Tibial artery (tissue), 4 donors: Measurements from ENCODE around the gene OGFR.
A peak's percentile ranks its signal among the peaks of the same experiment; 100 is the strongest.

Experiments
- DNase-seq, 2 donors: peaks; one replicate each; pipeline ENCODE4 v3.0.0-alpha.2; 2019
- H3K27ac ChIP-seq, 2 donors: fragments of 200-600 bp; sonication (generic) in 1 of 2; 1 replicate in 1 of 2; 2 replicates in 1 of 2; pipeline ENCODE4 v1.5.1; 2018 to 2019; ENCODE audit warnings: mild to moderate bottlenecking in 1 of 2
- H3K27me3 ChIP-seq, 2 donors: fragments of 200-600 bp; sonication (generic) in 1 of 2; one replicate each; pipeline versions ENCODE4 v1.5.1 to v1.6.0; 2016 to 2019
- H3K36me3 ChIP-seq, 3 donors: fragments of 200-600 bp; sonication (generic) in 2 of 3; one replicate each; pipeline ENCODE4 v1.5.1; 2016 to 2019; ENCODE audit warnings: mild to moderate bottlenecking in 2 of 3
- H3K4me1 ChIP-seq, 4 donors: fragments of 200-600 bp; sonication (generic) in 2 of 4; 1 replicate in 3 of 4; 2 replicates in 1 of 4; pipeline ENCODE4 v1.5.1; 2016 to 2019
- H3K4me3 ChIP-seq, 2 donors: fragments of 200-600 bp; sonication (generic) in 1 of 2; 1 replicate in 1 of 2; 2 replicates in 1 of 2; pipeline ENCODE4 v1.5.1; 2018 to 2019; ENCODE audit warnings: mild to moderate bottlenecking in 2 of 2
- H3K9me3 ChIP-seq, 3 donors: fragments of 200-600 bp; sonication (generic) in 1 of 3; one replicate each; pipeline ENCODE4 v1.5.1; 2016 to 2019
- CTCF ChIP-seq, 2 experiments: fragments of 200-600 bp in 1 of 2; fragments of 450-650 bp in 1 of 2; IDR thresholded peaks; one replicate each; pipeline ENCODE4 v1.5.1; 2017 to 2019; ENCODE audit warnings: antibody characterized with exemption in 2 of 2, mild to moderate bottlenecking in 1 of 2, moderate library complexity in 1 of 2
- intact Hi-C: fragments of 100-400 bp; cut with DNase I; formaldehyde crosslinking; loops from one replicate; pipeline ENCODE4 v1.15.0; 2023; ENCODE audit warnings: low total_unique reads

Gene OGFR

DNA sequence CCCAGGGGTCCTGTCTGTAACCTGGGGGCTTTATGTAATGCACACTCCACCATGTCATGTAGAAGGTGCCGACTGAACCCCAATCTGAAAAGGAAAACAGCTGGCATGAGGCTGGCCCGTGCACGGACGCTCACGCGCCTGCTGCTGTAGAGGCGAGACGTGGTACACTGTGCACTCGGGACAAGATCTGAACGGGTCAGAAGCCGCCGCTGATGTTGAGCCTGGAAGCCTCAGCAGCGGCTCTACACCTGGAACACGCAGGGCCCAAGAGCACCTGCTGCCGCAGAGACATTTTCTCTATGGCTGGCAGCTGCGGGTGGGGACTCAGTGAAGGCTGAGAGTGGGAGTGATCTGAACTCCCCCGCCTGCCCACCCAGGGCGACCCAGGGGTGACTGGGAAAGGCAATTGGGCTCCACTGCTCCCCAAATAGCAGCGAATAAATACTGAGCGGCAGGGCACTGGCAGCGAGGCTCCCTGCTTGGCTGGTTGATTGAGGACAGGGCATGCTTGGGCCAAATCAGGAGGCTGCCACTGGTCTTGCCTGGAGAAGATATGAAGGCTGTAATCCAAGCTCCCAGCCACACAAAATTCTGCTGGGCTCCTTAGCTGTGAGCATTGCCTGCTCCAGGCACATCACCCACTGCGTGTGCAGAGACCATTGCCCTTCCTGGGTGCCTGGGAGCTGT is 2.5 kb upstream of the OGFR start:
- Histone ChIP-seq H3K36me3 (peaks cover 15 to 45% (median 40%) of the 10 kb centered on the region in 3 donors), H3K4me3 (no peak overlapping the region), H3K27ac (no peak overlapping the region), H3K9me3 (no peaks in the 10 kb centered on the region), H3K4me1 (peaks cover 0 to 48% (median 24%) of the 10 kb centered on the region in 4 donors), H3K27me3 (no peaks in the 10 kb centered on the region)
- TF ChIP-seq CTCF (IDR thresholded peaks at IDR 0.05) = no peak
- no peak for DNase-seq
- intact Hi-C loops = loop anchor here (10.0 kb wide), 1 partner anchor 63 kb away; the partner anchor contains the start of gene TCFL5

GRCh38 chr20:62804021-62804626 is 511 bp upstream of the OGFR start:
- no peak for TF ChIP-seq CTCF (IDR thresholded peaks at IDR 0.05)
- Histone ChIP-seq H3K27me3 (no peaks in the 10 kb centered on the region), H3K36me3 (peaks cover 20 to 49% (median 46%) of the 10 kb centered on the region in 3 donors), H3K4me1 (peaks cover 0 to 54% (median 26%) of the 10 kb centered on the region in 4 donors), H3K4me3 (peak overlapping the region; percentile 84 to 92), H3K27ac (peak overlapping the region; percentile 77 to 85), H3K9me3 (no peaks in the 10 kb centered on the region)
- DNase-seq = no peak
- intact Hi-C loops = loop anchor here (10.0 kb wide), 1 partner anchor 61 kb away; the partner anchor contains the start of gene TCFL5

GRCh38 chr20:62805155-62805710 is 598 bp downstream of the OGFR start:
- H3K4me3 ChIP-seq = peak overlapping the region; percentile 84 to 92
- no peaks in the 10 kb centered on the region for H3K27me3 ChIP-seq
- no peak for DNase-seq
- H3K9me3 ChIP-seq = no peaks in the 10 kb centered on the region
- H3K27ac ChIP-seq = peak overlapping the region; percentile 77 to 85
- H3K4me1 ChIP-seq = peaks cover 0 to 54% (median 26%) of the 10 kb centered on the region in 4 donors
- no peak for TF ChIP-seq CTCF (IDR thresholded peaks at IDR 0.05)
- H3K36me3 ChIP-seq = peaks cover 26 to 49% (median 47%) of the 10 kb centered on the region in 3 donors
- intact Hi-C loops = loop anchor here (5.0 to 10.0 kb wide), 2 partner anchors 60 to 138 kb away; partner anchors contain the start of gene TCFL5

DNA sequence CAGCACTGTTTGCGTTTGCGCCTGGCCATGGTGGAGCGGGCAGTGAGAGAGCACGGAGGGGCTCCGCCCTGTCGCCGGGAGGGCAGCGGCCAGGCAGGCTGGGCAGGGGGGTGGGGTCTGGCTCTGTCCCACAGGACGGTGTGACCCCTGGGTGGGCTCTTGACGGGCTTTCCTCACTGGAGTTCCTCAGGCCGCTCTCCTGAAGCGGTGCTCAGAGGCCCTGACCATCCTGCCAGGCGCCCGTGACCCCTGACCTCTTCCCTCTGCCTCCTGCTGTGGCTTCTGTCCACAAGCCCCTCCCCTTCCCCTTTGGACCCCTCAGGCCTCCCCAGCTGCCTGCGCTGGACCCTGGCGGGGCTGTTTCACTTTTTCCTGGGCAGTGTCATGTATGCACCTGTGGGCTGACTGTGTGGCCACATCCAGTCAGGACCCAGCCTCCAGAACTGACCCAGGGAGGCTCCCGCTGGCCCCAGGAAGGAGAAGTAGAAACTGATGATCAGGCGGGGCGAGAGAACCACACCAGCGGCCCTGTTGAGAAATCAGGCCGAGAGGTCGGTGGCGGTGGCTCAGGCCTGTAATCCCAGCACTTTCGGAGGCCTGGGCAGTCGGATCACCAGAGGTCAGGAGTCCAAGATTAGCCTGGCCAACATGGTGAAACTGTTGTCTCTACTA is 1.2 kb downstream of the OGFR start:
- intact Hi-C loops = loop anchor here (5.0 to 10.0 kb wide), 2 partner anchors 59 to 139 kb away; partner anchors contain the start of gene TCFL5
- peak overlapping the region; percentile 77 to 85 for H3K27ac ChIP-seq
- H3K4me3 ChIP-seq = peak overlapping the region; percentile 84 to 92
- H3K36me3 ChIP-seq = peaks cover 32 to 49% (median 47%) of the 10 kb centered on the region in 3 donors
- peaks cover 0 to 54% (median 26%) of the 10 kb centered on the region in 4 donors for H3K4me1 ChIP-seq
- H3K27me3 ChIP-seq = no peaks in the 10 kb centered on the region
- H3K9me3 ChIP-seq = no peaks in the 10 kb centered on the region
- TF ChIP-seq CTCF (IDR thresholded peaks at IDR 0.05) = no peak
- DNase-seq = peak in 1 of 2 donors; percentile 72

- no peak for DNase-seq
- H3K36me3 ChIP-seq = peaks cover 38 to 50% (median 48%) of the 10 kb centered on the region in 3 donors
- TF ChIP-seq CTCF (IDR thresholded peaks at IDR 0.05) = no peak
- H3K4me1 ChIP-seq = peaks cover 0 to 54% (median 26%) of the 10 kb centered on the region in 4 donors
- H3K4me3 ChIP-seq = peak overlapping the region; percentile 84 to 92
- H3K9me3 ChIP-seq = no peaks in the 10 kb centered on the region
- H3K27ac ChIP-seq = peak overlapping the region in 1 of 2 donors; percentile 11
- H3K27me3 ChIP-seq = no peaks in the 10 kb centered on the region
- intact Hi-C loops = loop anchor here (5.0 to 10.0 kb wide), 2 partner anchors 58 to 139 kb away; partner anchors contain the start of gene TCFL5
Observed at GRCh38 chr20:62806383-62807050, 1.9 kb downstream of the OGFR start.
